Superior temporal gyrus (tissue), 1 donor: Measurements from ENCODE around the gene PDE7B.

Experiments used
- DNase-seq: peaks from one replicate; pipeline ENCODE4 v3.0.0-alpha.2; 2016; ENCODE audit errors: extremely low spot score

PDE7B gene

GRCh38 chr6:136024711-136025110, 173.2 kb downstream of the PDE7B start:
- DNase-seq, result no peak

- no peak for DNase-seq
These were observed 174.2 kb downstream of the PDE7B start for GRCh38 chr6:136025736-136026135.

GRCh38 chr6:136030131-136030530, 178.6 kb downstream of the PDE7B start:
- no peak for DNase-seq

- DNase-seq, result peak; percentile 45
These were observed 180.5 kb downstream of the PDE7B start for GRCh38 chr6:136031982-136032381.

- no peak for DNase-seq
These were observed 181.9 kb downstream of the PDE7B start for GRCh38 chr6:136033416-136033815.

GRCh38 chr6:136034422-136034821, 182.9 kb downstream of the PDE7B start:
- DNase-seq, result no peak

- DNase-seq, result no peak
These were observed 184.0 kb downstream of the PDE7B start for GRCh38 chr6:136035378-136036070.

- no peak for DNase-seq
These were observed 184.5 kb downstream of the PDE7B start for GRCh38 chr6:136036071-136036380.

GRCh38 chr6:136036601-136037000, 185.1 kb downstream of the PDE7B start:
- DNase-seq, result no peak

- no peak for DNase-seq
These were observed 185.9 kb downstream of the PDE7B start for GRCh38 chr6:136037242-136037875.

- no peak for DNase-seq
These were observed 186.5 kb downstream of the PDE7B start for GRCh38 chr6:136037876-136038460.

GRCh38 chr6:136038531-136038930, 187.0 kb downstream of the PDE7B start:
- DNase-seq, result no peak

GRCh38 chr6:136039185-136039584, 187.7 kb downstream of the PDE7B start:
- DNase-seq, result no peak

GRCh38 chr6:136050475-136050874, 199.0 kb downstream of the PDE7B start:
- no peak for DNase-seq

GRCh38 chr6:136051140-136051775, 199.8 kb downstream of the PDE7B start:
- no peak for DNase-seq

- DNase-seq, result no peak
These were observed 200.5 kb downstream of the PDE7B start for GRCh38 chr6:136052031-136052430.

- no peak for DNase-seq
These were observed 207.4 kb downstream of the PDE7B start for GRCh38 chr6:136058852-136059251.

- peak; percentile 60 for DNase-seq
These were observed 207.8 kb downstream of the PDE7B start for GRCh38 chr6:136059308-136059707.

- no peak for DNase-seq
These were observed 208.6 kb downstream of the PDE7B start for GRCh38 chr6:136060052-136060451.

GRCh38 chr6:136060759-136061158, 209.3 kb downstream of the PDE7B start:
- no peak for DNase-seq

- DNase-seq, result no peak
These were observed 210.2 kb downstream of the PDE7B start for GRCh38 chr6:136061701-136062100.

GRCh38 chr6:136063096-136063495, 211.6 kb downstream of the PDE7B start:
- no peak for DNase-seq

GRCh38 chr6:136066005-136066404, 214.5 kb downstream of the PDE7B start:
- no peak for DNase-seq
